C1 segment of cervical spinal cord (tissue), 14 donors: ENCODE measurements around the gene SLC5A2.

Source experiments
- DNase-seq, 14 donors: peaks; one replicate each; lab custom pipeline; 2025; lab: John Stamatoyannopoulos, UW

The SLC5A2 gene

GRCh38 chr16:31459687-31460581 lies 23.0 kb upstream of the SLC5A2 start:
- peak; percentile 89 to 100 (median 98) for DNase-seq

GRCh38 chr16:31460582-31461002 lies 22.3 kb upstream of the SLC5A2 start:
- no peak for DNase-seq

GRCh38 chr16:31461201-31461920 lies 21.6 kb upstream of the SLC5A2 start:
- no peak for DNase-seq

- DNase-seq = no peak
These were observed 20.8 kb upstream of the SLC5A2 start for GRCh38 chr16:31461921-31462804.

- no peak for DNase-seq
These were observed 18.6 kb upstream of the SLC5A2 start for GRCh38 chr16:31464348-31464769.

- no peak for DNase-seq
These were observed 18.1 kb upstream of the SLC5A2 start for GRCh38 chr16:31464781-31465260.

GRCh38 chr16:31465788-31466370 lies 17.0 kb upstream of the SLC5A2 start:
- DNase-seq = no peak

GRCh38 chr16:31466381-31466841 lies 16.5 kb upstream of the SLC5A2 start:
- no peak for DNase-seq

- DNase-seq = no peak
These were observed 15.7 kb upstream of the SLC5A2 start for GRCh38 chr16:31467151-31467773.

GRCh38 chr16:31467858-31468257 lies 15.1 kb upstream of the SLC5A2 start:
- no peak for DNase-seq

GRCh38 chr16:31470615-31471014 lies 12.3 kb upstream of the SLC5A2 start:
- no peak for DNase-seq

- no peak for DNase-seq
These were observed 11.6 kb upstream of the SLC5A2 start for GRCh38 chr16:31471241-31471874.

- peak in 2 of 14 donors; percentile 25 to 27 for DNase-seq
These were observed 10.8 kb upstream of the SLC5A2 start, which contains the start of gene TGFB1I1 for GRCh38 chr16:31471875-31472708. Gene TGFB1I1 (plus strand): TSS chr16:31472152. CDS start chr16:31472189, 37 bp downstream.

- peak in 4 of 14 donors; percentile 18 to 78 (median 26) for DNase-seq
These were observed 10.2 kb upstream of the SLC5A2 start for GRCh38 chr16:31472709-31473203.

- no peak for DNase-seq
These were observed 9.5 kb upstream of the SLC5A2 start for GRCh38 chr16:31473264-31473984.

- peak in 3 of 14 donors; percentile 3 to 23 (median 8) for DNase-seq
These were observed 8.7 kb upstream of the SLC5A2 start for GRCh38 chr16:31474173-31474714.
